Measurements from ENCODE around the gene SYVN1. TPM values are rescaled to one million over a fixed set of nuclear protein-coding genes. Genes with fewer than 3 reads are reported as not detected.

The SYVN1 gene
- total and polyA plus RNA-seq, 2 donors (not counting 1 experiment from before 2014, with no cell fraction given): 187 to 282 TPM

DNA sequence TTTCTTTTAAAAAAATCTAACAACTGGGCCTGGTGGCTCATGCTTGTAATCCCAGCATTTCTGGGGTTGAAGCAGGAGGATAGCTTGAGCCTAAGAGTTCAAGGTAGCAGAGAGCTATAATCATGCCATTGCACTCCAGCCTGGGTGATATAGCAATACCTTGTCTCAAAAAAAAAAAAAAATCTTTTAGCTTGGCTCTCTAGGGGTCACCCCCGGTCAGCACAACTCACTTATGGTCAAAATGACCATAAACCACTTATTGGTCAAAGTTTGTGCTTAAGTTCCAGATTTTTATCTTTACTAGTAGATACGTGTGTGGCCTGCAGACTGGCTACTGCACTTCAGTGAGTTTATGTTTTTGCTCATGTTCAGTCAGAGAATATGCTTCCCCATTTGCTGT, 29.4 kb upstream of the SYVN1 start:
- H3K36me3 ChIP-seq (replicated peaks in 1 of 2; ENCODE audit: control extremely low read depth in 1 of 2, control insufficient read depth in 1 of 2, extremely low read depth in 1 of 2, insufficient read depth in 2 of 2, low read length in 1 of 2): no peaks in the 10 kb centered on the region
- peaks cover 0 to 7% of the 10 kb centered on the region in 2 donors for H3K4me1 ChIP-seq (ENCODE audit: control insufficient read depth in 2 of 2, insufficient read depth in 2 of 2, low read length in 2 of 2)
- H3K4me2 ChIP-seq (replicated peaks; ENCODE audit: low read depth, low read length, poor library complexity, severe bottlenecking): no peak overlapping the region
- Mint-ChIP-seq H3K4me1 (peaks cover 15% of the 10 kb centered on the region), H3K4me3 (no peak overlapping the region), H3K27me3 (no peaks in the 10 kb centered on the region), H3K9me3 (ENCODE audit: insufficient read depth) (no peaks in the 10 kb centered on the region), H3K27ac (no peak overlapping the region)
- no peak overlapping the region for H3K9ac ChIP-seq (ENCODE audit: low read length)
- no peaks in the 10 kb centered on the region for H4K20me1 ChIP-seq (ENCODE audit: control insufficient read depth, insufficient read depth, low read length, poor library complexity, severe bottlenecking)
- H3K9me3 ChIP-seq (ENCODE audit: control extremely low read depth in 1 of 3, control insufficient read depth in 2 of 3, insufficient read depth in 1 of 3, low read length in 2 of 3): no peaks in the 10 kb centered on the region
- ATAC-seq (ENCODE audit: low read depth) (no peak), DNase-seq (no peak)
- no peak for TF ChIP-seq EZH2 (IDR thresholded peaks at IDR 0.05; ENCODE audit: borderline replicate concordance, insufficient read depth, low read depth, low read length, poor library complexity, severe bottlenecking)
- TF ChIP-seq, protein P1, sequence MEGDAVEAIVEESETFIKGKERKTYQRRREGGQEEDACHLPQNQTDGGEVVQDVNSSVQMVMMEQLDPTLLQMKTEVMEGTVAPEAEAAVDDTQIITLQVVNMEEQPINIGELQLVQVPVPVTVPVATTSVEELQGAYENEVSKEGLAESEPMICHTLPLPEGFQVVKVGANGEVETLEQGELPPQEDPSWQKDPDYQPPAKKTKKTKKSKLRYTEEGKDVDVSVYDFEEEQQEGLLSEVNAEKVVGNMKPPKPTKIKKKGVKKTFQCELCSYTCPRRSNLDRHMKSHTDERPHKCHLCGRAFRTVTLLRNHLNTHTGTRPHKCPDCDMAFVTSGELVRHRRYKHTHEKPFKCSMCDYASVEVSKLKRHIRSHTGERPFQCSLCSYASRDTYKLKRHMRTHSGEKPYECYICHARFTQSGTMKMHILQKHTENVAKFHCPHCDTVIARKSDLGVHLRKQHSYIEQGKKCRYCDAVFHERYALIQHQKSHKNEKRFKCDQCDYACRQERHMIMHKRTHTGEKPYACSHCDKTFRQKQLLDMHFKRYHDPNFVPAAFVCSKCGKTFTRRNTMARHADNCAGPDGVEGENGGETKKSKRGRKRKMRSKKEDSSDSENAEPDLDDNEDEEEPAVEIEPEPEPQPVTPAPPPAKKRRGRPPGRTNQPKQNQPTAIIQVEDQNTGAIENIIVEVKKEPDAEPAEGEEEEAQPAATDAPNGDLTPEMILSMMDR (IDR thresholded peaks at IDR 0.05): no peak
- H3K27ac ChIP-seq (ENCODE audit: low read length in 2 of 2): no peak overlapping the region
- ChIA-PET POLR2A (no interaction called here), CTCF (no interaction called here)
- WGBS (ENCODE audit: insufficient coverage): 100% methylated on average over 1 of the region's 2 CpGs
- intact Hi-C loops (cut with micrococcal nuclease): no loop called here
- no peak overlapping the region for H2AFZ ChIP-seq (ENCODE audit: insufficient read depth, low read depth, low read length, poor library complexity, severe bottlenecking)
- H3K27me3 ChIP-seq (replicated peaks in 1 of 4; ENCODE audit: control extremely low read depth in 1 of 4, control insufficient read depth in 3 of 4, insufficient read depth in 4 of 4, low read length in 3 of 4): no peaks in the 10 kb centered on the region
- no peaks in the 10 kb centered on the region for H3K79me2 ChIP-seq (ENCODE audit: control insufficient read depth, insufficient read depth, low read length)
- H3K4me3 ChIP-seq (ENCODE audit: control extremely low read depth in 1 of 5, extremely low read depth in 1 of 5, insufficient read depth in 1 of 5, low read depth in 2 of 5, low read length in 4 of 5): no peak overlapping the region

DNA sequence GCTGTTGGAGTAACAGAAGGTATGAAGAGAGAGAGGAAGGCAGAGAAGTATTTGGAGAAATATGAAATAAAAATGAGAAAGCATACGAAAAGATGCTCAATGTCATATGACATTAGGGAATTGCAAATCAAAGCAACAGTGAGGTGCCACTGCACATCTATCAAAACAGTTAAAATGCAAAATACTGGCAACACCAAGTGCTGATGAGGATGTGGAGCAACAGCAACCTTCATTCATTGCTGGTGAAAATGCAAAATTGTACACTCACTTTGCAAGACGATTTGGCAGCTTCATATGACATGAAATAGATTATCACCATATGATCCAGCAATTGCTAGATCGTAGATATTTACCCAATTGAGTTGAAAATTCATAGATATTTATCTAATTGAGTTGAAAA, 26.3 kb upstream of the SYVN1 start:
- Mint-ChIP-seq H3K4me1 (peaks cover 13% of the 10 kb centered on the region), H3K9me3 (ENCODE audit: insufficient read depth) (no peaks in the 10 kb centered on the region), H3K4me3 (no peak overlapping the region), H3K27ac (no peak overlapping the region), H3K27me3 (no peaks in the 10 kb centered on the region)
- H3K9me3 ChIP-seq (ENCODE audit: control extremely low read depth in 1 of 3, control insufficient read depth in 2 of 3, insufficient read depth in 1 of 3, low read length in 2 of 3): no peaks in the 10 kb centered on the region
- no peak overlapping the region for H3K9ac ChIP-seq (ENCODE audit: low read length)
- no peaks in the 10 kb centered on the region for H3K27me3 ChIP-seq (replicated peaks in 1 of 4; ENCODE audit: control extremely low read depth in 1 of 4, control insufficient read depth in 3 of 4, insufficient read depth in 4 of 4, low read length in 3 of 4)
- WGBS (ENCODE audit: insufficient coverage): no CpG with 5 or more reads among the region's 3 CpGs
- no peak overlapping the region for H2AFZ ChIP-seq (ENCODE audit: insufficient read depth, low read depth, low read length, poor library complexity, severe bottlenecking)
- POLR2A ChIA-PET: no interaction called here
- no peaks in the 10 kb centered on the region for H3K36me3 ChIP-seq (replicated peaks in 1 of 2; ENCODE audit: control extremely low read depth in 1 of 2, control insufficient read depth in 1 of 2, extremely low read depth in 1 of 2, insufficient read depth in 2 of 2, low read length in 1 of 2)
- ATAC-seq (ENCODE audit: low read depth) (no peak), DNase-seq (no peak)
- TF ChIP-seq, protein P1 (IDR thresholded peaks at IDR 0.05): no peak
- H4K20me1 ChIP-seq (ENCODE audit: control insufficient read depth, insufficient read depth, low read length, poor library complexity, severe bottlenecking): no peaks in the 10 kb centered on the region
- H3K4me2 ChIP-seq (replicated peaks; ENCODE audit: low read depth, low read length, poor library complexity, severe bottlenecking): no peak overlapping the region
- intact Hi-C loops (cut with micrococcal nuclease): no loop called here
- no peak overlapping the region for H3K4me3 ChIP-seq (ENCODE audit: control extremely low read depth in 1 of 5, extremely low read depth in 1 of 5, insufficient read depth in 1 of 5, low read depth in 2 of 5, low read length in 4 of 5)
- peaks cover 0 to 8% of the 10 kb centered on the region in 2 donors for H3K4me1 ChIP-seq (ENCODE audit: control insufficient read depth in 2 of 2, insufficient read depth in 2 of 2, low read length in 2 of 2)
- H3K79me2 ChIP-seq (ENCODE audit: control insufficient read depth, insufficient read depth, low read length): no peaks in the 10 kb centered on the region
- CTCF ChIA-PET: no interaction called here
- H3K27ac ChIP-seq (ENCODE audit: low read length in 2 of 2): no peak overlapping the region
